GM04503 (cell line): ENCODE measurements around the gene RAC2.
"Not testable (repeated sequence)": the region's sequence is repeated elsewhere in the genome, so short reads cannot be mapped to it uniquely, and the experiment has no call there.

Experiments
- DNase-seq: peaks from one replicate; pipeline ENCODE4 v3.0.0-alpha.2; 2012; ENCODE audit warnings: low read depth

The RAC2 gene

DNA sequence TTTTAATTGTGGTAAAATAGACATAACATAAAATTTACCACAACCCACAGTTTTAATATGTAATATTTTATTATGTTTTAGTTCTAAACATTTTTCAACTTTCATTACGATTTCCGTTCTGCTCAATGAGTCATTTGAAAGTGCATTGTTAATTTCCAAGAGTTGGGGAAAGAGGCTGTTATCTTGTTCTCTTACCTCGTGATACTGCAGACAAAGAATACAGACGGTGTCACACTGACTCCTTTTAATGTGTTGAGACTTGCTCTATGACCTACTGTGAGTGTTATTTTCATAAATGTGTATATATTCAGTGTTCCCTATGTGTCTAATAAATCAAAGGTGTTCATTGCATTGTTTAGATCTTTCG is 10.8 kb upstream of the RAC2 start:
- no peak for DNase-seq

DNA sequence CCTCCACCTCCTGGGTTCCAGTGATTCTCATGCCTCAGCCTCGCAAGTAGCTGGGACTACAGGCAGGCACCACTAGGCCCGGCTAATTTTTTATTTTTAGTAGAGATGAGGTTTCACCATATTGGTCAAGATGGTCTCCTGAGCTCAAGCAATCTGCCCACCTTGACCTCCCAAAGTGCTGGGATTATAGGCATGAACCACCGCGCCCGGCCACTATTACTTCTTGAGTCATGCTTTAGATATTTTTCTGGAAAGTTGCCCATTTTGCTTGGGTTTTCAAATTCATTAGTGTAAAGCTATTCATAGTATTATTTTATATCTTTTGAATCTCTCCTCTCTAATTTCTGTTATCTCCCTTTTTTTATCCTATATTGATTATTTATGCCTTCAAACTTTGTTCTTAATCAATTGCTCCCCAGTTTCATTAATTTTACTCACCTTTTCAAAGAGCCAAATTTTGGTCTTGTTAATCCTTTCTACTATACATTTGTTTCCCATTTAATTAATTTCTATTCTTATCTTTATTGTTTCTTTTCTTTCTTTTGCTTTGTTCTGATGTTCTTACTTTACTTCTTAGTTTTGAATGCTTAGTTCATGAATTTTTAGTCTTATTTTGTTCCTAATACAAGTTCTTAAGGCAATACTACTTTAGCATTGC is 10.3 kb upstream of the RAC2 start:
- no peak for DNase-seq

DNA sequence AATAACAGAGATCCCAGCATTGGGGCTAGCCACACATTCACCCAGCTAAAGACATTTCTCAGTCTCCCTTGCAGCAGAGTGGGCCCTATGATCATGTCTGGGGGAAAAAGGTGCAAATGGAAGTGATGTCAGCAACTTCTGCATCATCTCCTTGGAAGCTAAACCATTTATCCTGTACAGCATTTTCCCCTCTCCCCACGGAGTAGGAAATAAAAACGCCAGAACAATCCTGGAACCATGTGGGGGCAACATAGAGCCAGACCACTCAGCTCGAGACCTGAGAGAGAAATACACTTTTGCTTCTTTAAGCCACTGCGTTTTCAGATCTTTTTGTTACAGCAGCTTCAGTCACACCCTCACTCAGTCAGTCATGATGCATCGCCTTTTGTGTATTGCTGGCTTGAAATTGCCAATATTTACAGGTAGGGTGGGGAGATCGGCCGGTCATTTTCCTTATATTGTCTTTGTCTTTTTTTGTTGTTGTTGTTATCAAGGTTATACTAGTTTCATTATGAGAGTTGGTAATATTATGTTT is 9.1 kb upstream of the RAC2 start:
- no peak for DNase-seq

DNA sequence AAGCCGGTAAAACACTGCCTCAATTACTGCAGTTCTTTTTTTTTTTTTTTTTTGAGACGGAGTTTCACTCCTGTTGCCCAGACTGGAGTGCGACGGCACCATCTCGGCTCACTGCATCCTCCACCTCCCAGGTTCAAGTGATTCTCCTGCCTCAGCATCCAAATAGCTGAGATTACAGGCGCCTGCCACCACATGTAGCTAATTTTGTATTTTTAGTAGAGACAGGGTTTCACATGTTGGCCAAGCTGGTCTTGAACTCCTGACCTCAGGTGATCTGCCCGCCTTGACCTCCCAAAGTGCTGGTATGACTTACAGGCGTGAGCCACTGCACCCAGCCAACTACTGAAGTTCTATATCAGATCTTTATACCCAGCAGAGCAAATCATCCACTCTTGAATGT is 7.8 kb upstream of the RAC2 start:
- not testable (repeated sequence) for DNase-seq

DNA sequence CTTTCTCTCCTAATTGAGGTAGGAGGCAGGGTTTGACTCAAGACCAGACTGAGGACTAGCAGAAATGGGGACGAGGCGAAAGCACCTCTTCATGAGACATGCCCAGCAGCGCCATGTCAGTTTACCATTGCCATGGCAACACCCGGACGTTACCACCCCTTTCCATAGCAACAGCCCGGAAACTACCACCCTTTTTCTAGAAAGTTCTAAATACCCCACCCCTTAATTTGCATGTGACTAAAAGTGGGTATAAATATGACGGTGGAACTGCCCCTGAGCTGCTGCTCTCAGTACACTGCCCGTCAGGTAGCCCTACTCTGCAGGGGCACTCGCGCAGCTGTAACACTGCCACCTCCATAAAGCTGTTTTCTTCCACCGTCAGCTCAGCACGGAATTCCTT is 5.9 kb upstream of the RAC2 start:
- DNase-seq = no peak

DNA sequence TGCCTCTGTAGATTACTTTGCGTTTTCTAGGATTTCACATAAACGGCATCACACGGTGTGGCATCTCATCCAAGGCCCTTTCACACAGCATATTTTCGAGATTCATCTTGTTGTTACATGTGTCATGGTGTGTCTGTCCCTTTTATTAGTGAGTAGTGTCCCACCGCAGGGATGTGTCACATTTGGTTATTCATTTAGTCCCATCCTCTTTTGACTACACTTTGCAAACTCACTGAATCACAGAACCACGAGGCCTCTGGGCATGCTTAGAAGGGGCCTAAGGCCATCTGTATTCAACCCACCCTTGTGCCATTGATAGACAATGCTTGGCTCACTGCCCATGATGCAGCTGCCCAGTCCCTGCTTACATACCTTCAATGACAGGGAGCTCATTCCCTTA is 4.2 kb upstream of the RAC2 start:
- no peak for DNase-seq

DNA sequence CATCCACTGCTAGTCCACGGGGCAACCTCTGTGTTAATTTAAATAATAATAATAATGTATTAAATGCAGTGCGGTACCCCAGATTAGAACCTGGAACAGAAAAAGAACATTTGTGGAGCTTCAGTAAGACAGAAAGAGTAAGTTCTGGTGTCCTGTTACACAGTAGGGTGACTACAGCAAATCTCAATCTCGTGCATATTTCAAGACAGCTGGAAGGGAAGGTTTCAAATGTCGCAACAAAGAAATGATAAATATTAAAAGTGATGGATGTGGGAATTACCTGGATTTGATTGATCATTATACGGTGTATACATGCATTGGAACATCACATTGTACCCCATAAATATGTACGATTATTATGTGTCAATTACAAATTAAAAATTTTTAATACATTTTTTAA is 1.7 kb upstream of the RAC2 start:
- DNase-seq = no peak

DNA sequence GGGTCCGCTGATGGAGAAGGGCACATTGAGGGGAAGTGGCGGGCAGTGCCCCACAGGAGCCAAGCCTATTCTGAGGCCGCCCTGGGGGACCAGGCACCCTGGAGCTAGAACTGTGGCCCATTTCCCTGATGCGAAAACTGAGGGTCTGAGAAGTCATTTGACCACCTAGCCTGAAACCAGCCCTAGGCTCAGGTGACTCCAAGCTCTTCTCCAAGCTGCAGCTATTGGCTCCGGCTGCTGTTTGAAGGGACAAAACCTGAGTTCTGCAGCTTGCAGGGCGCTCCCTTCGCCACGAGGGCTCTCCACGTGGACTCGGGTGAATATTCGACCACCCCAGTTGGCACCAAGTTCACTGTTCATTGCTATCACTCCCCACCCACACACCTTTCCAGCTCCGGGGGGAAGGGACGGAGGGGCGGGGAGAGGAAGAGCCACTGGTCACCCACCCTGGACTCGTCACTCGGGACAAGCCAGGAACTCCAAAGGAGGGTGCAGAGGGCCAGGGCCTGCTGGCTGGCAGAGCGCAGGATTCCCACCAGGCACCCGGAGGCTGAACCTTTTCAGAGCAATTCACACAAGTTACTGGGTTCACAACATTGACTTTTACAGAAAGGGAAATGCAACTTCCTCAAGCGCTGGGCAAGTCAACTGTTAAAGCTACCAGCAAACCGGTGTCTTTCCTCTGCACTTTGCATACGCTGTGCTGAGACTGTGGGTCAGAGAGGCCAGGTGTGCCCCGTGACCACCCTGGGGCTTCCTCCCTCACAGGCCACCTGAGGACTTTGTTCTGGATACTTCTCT is 1.1 kb upstream of the RAC2 start:
- DNase-seq = no peak

DNA sequence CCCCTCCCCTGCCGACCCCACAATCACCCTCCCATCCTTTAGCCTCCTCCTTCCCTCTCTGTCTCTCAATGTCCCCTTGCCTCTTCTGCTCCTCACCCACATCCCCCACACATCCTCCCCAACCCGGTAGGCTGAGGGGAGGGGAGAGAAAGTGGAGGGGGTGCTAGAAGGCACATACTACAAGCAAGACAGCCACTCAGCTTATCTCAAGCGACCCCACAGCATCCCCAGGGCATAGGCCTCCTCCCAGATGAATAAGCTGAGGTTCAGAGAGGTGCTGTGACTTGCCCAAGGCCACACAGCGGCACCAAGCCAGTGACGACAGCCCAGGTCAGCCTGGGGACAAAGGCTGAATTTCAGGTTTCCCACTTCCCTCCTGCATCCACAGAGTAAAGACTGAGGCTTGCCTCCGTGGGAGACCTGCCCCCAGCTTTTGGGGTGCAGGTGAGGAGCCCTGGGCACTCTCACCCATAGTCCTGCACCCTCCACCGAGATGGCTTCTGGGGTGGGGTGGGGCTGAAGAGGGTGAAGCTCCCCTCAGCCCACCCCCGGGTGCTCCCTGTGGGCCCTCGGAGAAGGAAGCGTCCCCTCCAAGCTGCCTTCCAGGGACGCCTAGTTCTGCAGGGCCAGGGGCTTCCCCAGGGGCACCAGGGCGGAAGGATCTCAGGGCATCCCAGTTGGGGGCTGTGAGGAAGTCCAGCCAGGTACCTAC is 511 bp downstream of the RAC2 start:
- no peak for DNase-seq

DNA sequence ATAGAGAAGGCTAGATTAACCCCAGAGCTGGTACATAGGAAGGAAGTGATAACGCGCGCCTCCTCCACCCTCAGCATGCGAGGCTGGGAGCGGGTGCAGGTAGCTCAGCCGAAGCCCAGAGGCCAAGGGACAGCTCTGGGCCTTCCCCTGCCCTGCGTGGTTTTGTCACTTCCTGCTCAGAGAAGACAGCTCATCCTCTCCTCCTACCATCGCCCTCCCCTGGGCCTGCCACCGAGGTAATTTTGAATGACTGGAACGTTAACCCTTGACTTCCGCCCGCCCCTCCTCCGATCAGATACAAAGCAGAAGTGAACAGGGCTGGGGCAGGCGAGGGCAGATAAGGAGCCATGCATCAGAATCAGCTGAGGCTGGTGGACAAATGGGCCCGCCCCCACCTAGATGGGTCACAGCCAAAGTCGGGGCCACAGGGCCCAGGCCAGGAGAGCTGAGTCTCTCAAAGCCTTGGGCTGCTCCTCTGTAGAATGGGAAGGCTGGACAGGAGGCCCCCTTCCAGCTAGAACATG is 1.6 kb downstream of the RAC2 start:
- no peak for DNase-seq

DNA sequence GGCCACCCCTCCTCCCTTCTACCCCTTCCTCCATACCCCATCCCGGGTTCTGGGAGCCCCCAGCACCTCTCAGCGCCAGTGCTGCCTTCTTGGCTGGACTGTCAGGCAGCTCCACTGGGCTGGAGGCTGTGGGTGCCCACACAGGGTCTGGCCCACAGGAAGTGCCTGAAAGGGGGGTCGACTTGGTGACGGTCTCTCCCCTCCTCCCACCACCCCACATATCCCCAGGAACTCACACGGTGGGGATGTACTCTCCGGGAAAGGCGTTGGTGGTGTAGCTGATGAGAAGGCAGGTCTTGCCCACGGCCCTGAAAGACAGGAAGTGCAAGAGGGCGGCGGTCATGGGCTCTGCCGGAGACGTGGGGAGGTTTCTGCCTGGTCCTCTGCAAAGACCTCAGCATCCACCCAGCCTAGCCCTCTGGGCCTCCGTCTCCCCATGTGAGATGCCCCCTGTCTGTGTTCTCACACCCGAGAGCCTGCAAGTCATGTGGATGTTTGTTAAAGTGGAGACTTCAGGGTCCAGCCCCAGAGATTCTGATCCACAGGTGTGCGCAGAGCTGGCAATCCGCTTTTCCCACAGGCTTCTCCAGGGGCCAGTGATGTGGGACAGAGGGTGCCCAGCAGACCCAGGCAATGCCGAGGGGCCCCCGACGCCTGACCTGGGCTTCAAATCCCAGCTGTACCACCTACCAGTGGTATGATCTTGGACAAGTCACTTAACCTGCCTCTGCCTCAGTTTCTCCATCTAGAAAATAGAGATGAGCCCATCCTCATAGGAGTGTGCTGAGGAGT is 2.5 kb downstream of the RAC2 start:
- DNase-seq = no peak

DNA sequence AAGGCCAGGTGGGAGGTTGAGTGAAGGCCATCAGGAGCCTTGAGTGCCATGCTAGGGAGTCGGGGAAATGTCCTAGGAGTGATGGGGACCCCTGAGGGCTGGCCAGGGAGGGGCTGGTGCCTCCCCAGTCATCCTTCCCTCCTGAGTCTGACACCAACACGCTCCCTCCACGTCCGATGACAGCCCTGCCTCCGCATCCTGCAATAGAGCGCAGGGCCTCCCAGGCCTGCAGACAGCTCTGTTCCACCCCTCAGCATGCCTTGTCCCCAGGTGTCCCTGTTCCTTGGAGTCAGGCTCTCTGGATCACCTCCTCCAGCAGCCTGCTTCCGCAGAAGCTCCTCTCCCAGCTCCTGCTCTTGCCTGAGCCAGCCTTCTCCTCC is 3.1 kb downstream of the RAC2 start:
- DNase-seq = no peak

DNA sequence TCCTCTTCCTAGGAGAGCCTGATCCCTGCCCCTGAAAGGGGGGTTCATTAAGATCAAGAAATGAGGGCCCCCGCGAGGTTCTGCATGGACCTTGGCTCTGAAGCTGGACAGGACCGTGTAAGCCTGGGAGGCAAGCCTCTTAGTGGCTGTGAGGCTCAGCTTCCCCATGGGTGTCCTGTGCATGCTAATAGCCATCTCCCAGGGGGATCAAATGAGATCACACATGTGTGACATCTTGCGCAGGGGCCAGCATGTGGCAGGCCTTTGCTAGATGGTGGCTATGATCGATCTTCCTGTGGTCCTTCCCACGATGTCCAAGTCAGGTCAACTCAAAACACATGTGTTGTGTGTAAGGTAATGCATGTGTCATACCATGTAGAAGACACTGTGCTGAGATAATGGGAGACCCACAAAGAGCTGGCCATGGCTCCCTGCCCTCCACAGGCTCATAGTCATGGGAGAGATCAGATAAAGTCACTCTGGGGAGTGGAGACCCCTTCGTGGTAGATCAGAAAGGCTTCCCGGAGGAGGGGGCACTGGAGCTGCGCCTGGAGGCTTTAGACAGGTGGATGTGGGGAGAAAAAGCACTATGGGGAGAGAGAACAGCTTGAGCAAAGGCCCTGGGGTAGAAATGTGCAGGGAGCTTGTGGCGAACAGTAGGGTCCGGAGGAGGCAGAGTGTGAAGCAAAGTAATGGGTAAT is 3.7 kb downstream of the RAC2 start:
- DNase-seq = no peak

DNA sequence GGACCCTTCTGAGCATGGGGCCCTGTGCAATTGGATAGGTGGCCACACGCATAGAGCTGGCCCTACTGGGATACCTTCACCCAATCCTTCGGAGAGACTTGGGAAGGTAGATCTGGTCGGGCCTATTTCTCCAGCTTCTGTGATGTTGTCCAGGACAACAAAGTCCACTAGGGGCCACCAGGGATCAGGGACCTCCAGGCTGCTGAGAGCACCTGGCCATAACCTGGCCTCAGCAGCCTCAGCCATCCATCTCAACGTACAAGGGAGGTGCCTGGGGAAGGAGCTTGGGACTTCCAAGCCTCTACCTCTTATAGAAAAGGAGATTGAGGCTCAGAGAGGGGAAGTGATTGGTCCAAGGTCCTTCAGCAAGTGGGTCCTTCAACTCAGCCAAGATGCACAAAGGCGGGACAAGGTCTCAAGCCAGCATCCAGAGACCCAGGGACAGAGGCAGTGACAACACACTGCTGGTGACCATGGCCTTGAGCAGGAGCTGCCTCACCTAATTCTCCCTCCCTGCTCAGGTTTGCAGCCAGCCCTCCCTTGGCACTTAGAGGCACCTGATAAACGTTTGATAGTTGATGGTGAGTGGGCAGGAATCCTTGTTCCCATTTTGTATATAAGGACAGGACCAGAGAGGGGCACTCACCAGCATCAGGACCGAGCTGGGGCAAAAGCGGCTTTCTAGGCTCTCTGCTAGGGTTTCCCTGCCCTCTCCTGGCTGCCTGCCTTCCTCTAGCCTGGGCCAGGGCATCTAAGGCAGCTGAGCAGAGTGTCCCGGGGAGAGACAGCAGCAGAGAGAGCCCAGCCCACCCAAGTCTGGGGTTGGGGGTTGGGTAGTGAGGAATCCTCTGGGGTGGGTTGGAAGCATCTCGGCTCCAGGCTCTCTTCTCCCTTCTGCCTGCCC is 4.5 kb downstream of the RAC2 start:
- no peak for DNase-seq

DNA sequence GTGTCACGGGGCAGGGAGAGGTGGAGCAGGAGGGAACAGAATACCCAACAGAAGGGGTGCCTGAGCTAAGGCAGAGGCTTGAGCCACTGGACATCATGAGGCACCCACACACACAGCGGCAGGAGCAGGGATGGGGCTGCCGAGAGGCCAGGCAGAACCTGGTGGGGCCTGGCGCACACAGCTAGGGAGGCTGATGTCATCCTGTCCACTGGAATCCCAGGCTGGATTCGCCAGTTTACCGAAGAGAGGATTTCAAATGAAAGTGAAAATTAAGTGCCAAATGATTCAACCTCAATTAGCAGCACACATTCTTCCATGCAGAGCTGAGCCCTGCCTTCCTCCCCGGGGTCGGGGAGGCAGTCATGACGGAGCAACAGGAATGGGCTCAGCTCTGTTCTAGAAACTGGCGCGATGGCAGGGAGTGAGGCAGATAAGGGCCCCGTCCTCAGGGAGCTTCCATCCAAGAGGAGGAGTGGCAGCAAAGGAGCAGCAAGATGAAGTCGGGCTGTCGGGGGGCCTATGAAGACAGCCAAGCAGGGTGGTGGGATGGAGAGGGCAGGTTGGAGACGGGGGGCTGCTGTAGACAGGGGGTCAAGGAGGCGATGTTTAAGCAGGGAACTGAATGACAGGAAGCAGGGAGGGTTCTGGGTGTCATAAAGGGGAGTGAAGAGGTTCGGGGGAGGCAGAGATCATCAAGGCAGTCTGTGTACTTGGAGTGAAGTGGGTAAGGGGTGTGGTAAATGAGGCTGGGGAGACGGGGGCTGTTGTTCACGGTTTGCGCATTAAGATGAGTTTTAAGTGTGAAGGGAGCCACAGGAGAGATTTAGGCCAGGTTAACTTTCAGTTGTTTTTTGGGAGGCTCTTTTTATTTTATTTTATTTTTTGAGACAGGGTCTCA is 6.4 kb downstream of the RAC2 start:
- no peak for DNase-seq

DNA sequence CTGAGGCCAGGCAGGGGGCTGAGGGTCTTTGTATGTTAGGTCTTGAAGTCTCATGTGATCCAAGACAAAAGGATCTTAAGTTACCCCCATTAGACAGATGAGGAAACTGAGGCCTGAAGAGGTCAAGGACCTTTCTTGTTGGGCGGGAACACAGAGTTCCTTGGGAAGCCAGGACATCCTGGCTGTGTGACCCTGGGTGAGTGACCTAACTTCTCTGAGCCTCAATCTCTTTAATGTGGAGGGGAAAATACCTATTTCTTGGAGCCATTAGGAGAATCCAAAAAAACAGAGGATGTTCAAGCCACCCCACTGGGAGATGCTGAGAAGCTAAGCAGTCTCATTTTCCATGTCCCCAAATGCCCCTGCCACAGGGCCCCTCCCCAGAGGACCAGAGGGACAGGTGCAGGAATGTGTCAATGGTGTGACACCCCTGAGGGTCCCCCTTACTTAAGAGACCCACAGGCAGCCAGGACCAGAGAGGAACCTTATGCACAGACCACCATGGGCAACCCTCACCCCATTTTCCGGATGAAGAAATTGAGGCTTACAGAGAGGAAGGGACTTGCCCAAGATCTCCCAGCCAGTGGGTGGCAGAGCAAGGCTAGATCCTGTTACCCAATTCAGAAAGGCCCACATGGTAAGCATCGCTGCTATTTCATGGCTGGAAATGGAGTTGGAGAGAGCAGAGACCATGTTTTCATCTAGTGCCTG is 8.0 kb downstream of the RAC2 start:
- DNase-seq = no peak

DNA sequence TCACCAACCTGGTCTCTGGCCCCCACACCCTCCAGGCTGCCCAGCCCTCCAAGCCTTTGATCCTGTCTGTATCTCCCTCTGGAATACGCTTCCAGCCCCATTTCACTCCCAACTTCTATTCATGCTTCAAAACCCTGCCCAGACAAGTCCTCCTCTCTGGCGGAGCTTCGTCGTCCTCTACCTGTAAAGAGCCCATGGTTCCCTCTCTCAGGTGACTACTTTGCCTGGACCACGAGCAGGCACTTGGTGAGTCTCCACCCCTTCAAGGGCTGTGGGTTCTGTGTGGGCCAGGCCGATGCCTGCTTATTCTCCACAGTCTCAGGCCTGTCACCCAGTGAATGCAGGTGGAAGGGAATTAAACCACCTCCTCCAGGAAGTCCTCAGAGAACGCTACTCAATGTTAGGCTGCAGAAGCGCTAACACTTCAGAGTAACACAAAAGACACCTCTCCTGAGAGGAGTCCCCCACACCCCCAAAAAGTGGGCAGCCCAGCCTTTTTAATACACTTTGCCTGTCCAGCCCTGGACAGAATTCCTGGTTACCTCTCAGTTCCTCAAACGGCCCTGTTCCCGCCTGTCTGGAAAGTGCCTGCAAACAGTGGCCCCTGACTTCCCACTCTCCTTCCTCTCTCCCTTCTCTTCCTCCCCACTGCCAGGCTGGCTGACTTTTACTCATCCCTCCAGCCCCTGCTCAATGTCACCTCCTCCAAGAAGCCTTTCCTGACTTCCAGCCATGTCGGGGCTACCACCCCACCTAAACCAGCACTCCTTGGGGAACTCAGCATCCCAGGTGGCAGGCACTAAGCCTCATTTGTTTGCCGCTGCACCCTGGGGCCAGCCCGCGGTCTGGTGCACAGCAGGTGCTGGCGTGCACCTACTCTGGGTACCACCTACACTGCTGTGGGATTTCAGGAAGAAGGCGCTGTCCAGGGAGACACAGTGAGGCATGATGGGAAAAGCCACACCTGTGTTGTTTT is 9.0 kb downstream of the RAC2 start:
- no peak for DNase-seq
